GM19043 (cell line): ENCODE results near the gene ZSCAN9.

ENCODE experiments used
- ATAC-seq: cut with Tn5 transposase; IDR thresholded peaks from one replicate; pipeline ENCODE4 v1.9.1; 2021; ENCODE audit warnings: low read depth; ENCODE audit not compliant: unreplicated experiment

ZSCAN9 gene

GRCh38 chr6:28220257-28221133 lies 4.6 kb upstream of the ZSCAN9 start:
- no peak for ATAC-seq

- ATAC-seq, result no peak
These were observed 682 bp upstream of the ZSCAN9 start for GRCh38 chr6:28224131-28225055.

- ATAC-seq, result no peak
These were observed 1.4 kb downstream of the ZSCAN9 start for GRCh38 chr6:28226460-28226859.

- ATAC-seq, result no peak
These were observed 7.7 kb downstream of the ZSCAN9 start for GRCh38 chr6:28232785-28233184.

- ATAC-seq, result no peak
These were observed 10.9 kb downstream of the ZSCAN9 start for GRCh38 chr6:28235912-28236452.

GRCh38 chr6:28239636-28240035 lies 14.6 kb downstream of the ZSCAN9 start:
- ATAC-seq, result no peak

- ATAC-seq, result no peak
These were observed 15.4 kb downstream of the ZSCAN9 start for GRCh38 chr6:28240471-28240870.

GRCh38 chr6:28243946-28244345 lies 18.9 kb downstream of the ZSCAN9 start:
- no peak for ATAC-seq

GRCh38 chr6:28245206-28245941 lies 20.3 kb downstream of the ZSCAN9 start:
- ATAC-seq, result no peak

- ATAC-seq, result no peak
These were observed 23.8 kb downstream of the ZSCAN9 start for GRCh38 chr6:28248916-28249315.

- no peak for ATAC-seq
These were observed 25.7 kb downstream of the ZSCAN9 start for GRCh38 chr6:28250747-28251146.

GRCh38 chr6:28251661-28252008 lies 26.6 kb downstream of the ZSCAN9 start:
- ATAC-seq, result peak; percentile 36

- peak; percentile 73 for ATAC-seq
These were observed 27.2 kb downstream of the ZSCAN9 start, which contains the start of gene ZKSCAN4 for GRCh38 chr6:28252009-28252975. Gene ZKSCAN4, minus strand, starts transcription at chr6:28252269. Its CDS starts 289 bp downstream, at chr6:28251980.

- no peak for ATAC-seq
These were observed 29.0 kb downstream of the ZSCAN9 start for GRCh38 chr6:28254121-28254519.

- ATAC-seq, result no peak
These were observed 32.0 kb downstream of the ZSCAN9 start for GRCh38 chr6:28257042-28257441.

GRCh38 chr6:28258877-28259777 lies 34.1 kb downstream of the ZSCAN9 start, which contains the start of gene NKAPL:
Gene NKAPL, plus strand, starts transcription at chr6:28259297. Its CDS starts 75 bp downstream, at chr6:28259372.
- ATAC-seq, result no peak

- ATAC-seq, result no peak
These were observed 38.8 kb downstream of the ZSCAN9 start for GRCh38 chr6:28263922-28264321.

GRCh38 chr6:28264834-28265401 lies 39.8 kb downstream of the ZSCAN9 start:
- no peak for ATAC-seq
